Osteoblast (primary cell): Measurements from ENCODE around the gene MELK. TPM values are rescaled to one million over a fixed set of nuclear protein-coding genes. Genes with fewer than 3 reads are reported as not detected.

ENCODE experiments used
- DNase-seq: peaks from one replicate; pipeline ENCODE4 v3.0.0; 2011; ENCODE audit warnings: low spot score, mixed read lengths; ENCODE audit not compliant: insufficient read length; ENCODE audit errors: missing footprints
- H2AFZ ChIP-seq: 2 replicates; pipeline ENCODE4 v1.6.0; 2011; ENCODE audit warnings: mild to moderate bottlenecking, low read length
- H3K27ac ChIP-seq: 2 replicates; pipeline ENCODE4 v1.5.1; 2011; ENCODE audit warnings: mild to moderate bottlenecking, low read depth, low read length, moderate library complexity
- H3K27me3 ChIP-seq: 2 replicates; pipeline ENCODE4 v1.6.0; 2012; ENCODE audit warnings: mild to moderate bottlenecking, control low read depth, inconsistent platforms, low read length, moderate library complexity; ENCODE audit not compliant: insufficient read depth
- H3K36me3 ChIP-seq: 2 replicates; pipeline ENCODE4 v1.5.1; 2011; ENCODE audit warnings: mild to moderate bottlenecking, low read length, control low read depth, moderate library complexity; ENCODE audit not compliant: insufficient read depth
- H3K4me1 ChIP-seq: 2 replicates; pipeline ENCODE4 v1.5.1; 2011; ENCODE audit warnings: mild to moderate bottlenecking, low read length, control low read depth, moderate library complexity; ENCODE audit not compliant: insufficient read depth
- H3K4me2 ChIP-seq: 2 replicates; pipeline ENCODE4 v1.6.0; 2011; ENCODE audit warnings: mild to moderate bottlenecking, low read length; ENCODE audit not compliant: insufficient read depth
- H3K4me3 ChIP-seq: fragments of 200-600 bp; sonication (generic); 3 replicates; pipeline ENCODE4 v1.5.1; 2012; ENCODE audit warnings: mild to moderate bottlenecking, low read length, inconsistent platforms; ENCODE audit not compliant: insufficient read depth
- H3K79me2 ChIP-seq: 2 replicates; pipeline ENCODE4 v1.6.0; 2012; ENCODE audit warnings: mild to moderate bottlenecking, low read length, control low read depth, inconsistent platforms; ENCODE audit not compliant: insufficient read depth
- H3K9me3 ChIP-seq: 2 replicates; pipeline ENCODE4 v1.5.1; 2011; ENCODE audit warnings: low read depth, low read length, control low read depth
- H4K20me1 ChIP-seq: 2 replicates; pipeline ENCODE4 v1.6.0; 2012; ENCODE audit warnings: mild to moderate bottlenecking, low read length, control low read depth; ENCODE audit not compliant: insufficient read depth
- total RNA-seq: library from RNA; depleted of rRNA; stranded (reverse); fragments of >200 nt; gene quantifications from 2 replicates; pipeline ENCODE4 v1.2.3, GENCODE V29; 2012
- TF ChIP-seq, protein P1 (sequence below): IDR thresholded peaks from 2 replicates; pipeline ENCODE4 v1.5.1; 2011; ENCODE audit warnings: mild to moderate bottlenecking, low read depth, low read length, moderate library complexity; ENCODE audit errors: extremely low read depth

Gene MELK
- total RNA-seq, 1 donor = 8.3 TPM

DNA sequence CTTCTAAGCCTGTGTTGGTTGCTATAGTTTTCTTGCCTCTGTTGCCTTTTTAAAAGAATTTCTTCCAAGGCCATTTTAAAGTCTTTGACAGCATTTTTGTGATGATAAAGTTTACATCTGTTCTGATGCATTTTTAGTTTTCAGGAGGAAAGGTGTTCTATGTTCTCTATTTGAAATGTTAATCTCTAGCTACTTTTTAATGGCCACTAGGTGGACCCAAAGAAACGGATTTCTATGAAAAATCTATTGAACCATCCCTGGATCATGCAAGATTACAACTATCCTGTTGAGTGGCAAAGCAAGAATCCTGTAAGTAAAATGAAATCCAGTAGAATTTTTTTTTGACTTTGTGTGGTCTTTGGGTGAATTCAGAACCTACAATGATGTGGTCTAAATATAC is 60.2 kb downstream of the MELK start:
- H3K9me3 ChIP-seq = no peaks in the 10 kb centered on the region
- H3K4me1 ChIP-seq = no peaks in the 10 kb centered on the region
- H3K36me3 ChIP-seq = peaks cover 15% of the 10 kb centered on the region
- no peaks in the 10 kb centered on the region for H3K27me3 ChIP-seq
- H3K4me3 ChIP-seq = no peak overlapping the region
- H3K79me2 ChIP-seq = peaks cover 8% of the 10 kb centered on the region
- H2AFZ ChIP-seq = no peak overlapping the region
- H4K20me1 ChIP-seq = no peaks in the 10 kb centered on the region
- H3K27ac ChIP-seq = no peak overlapping the region
- DNase-seq = no peak
- H3K4me2 ChIP-seq = no peak overlapping the region
- TF ChIP-seq, protein P1, sequence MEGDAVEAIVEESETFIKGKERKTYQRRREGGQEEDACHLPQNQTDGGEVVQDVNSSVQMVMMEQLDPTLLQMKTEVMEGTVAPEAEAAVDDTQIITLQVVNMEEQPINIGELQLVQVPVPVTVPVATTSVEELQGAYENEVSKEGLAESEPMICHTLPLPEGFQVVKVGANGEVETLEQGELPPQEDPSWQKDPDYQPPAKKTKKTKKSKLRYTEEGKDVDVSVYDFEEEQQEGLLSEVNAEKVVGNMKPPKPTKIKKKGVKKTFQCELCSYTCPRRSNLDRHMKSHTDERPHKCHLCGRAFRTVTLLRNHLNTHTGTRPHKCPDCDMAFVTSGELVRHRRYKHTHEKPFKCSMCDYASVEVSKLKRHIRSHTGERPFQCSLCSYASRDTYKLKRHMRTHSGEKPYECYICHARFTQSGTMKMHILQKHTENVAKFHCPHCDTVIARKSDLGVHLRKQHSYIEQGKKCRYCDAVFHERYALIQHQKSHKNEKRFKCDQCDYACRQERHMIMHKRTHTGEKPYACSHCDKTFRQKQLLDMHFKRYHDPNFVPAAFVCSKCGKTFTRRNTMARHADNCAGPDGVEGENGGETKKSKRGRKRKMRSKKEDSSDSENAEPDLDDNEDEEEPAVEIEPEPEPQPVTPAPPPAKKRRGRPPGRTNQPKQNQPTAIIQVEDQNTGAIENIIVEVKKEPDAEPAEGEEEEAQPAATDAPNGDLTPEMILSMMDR = peak; percentile 65

DNA sequence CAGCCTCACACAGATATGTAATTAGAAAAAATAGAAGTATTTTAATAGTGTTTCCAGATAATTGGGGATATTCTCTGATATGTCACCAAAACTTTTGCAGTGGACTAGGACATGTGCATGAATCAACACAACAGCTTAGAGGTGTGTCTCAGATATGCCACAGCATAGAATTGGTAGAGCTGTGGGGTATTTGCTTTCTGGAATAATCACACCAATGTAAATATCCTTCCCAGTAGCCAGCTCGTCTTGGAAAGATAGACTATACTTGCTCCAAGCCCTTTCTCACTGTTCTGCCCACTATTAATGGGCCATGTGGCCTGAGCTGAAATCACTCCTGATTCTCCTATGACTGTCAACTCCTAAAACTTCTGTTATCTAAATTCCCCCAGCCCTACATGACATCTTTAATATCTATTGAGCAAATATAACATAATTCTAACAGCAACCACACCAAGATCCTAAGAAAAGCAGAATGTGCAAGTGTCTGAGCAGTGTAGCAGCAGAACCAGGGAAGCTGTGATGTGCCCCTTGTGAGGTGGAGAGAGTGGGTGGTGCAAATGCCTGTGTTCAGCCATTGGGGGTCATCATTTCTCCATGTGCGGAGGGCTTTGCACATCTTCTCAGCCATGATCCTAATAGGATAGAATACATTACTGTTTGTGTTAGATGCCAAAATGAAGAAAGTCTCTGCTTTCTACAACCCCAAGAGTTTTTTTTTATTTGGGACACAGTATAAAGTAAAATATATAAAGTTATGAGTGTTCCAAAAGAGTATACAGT is 65.0 kb downstream of the MELK start:
- peaks cover 10% of the 10 kb centered on the region for H3K79me2 ChIP-seq
- no peak overlapping the region for H3K27ac ChIP-seq
- H4K20me1 ChIP-seq = no peaks in the 10 kb centered on the region
- no peak for DNase-seq
- no peak overlapping the region for H3K4me2 ChIP-seq
- peaks cover 7% of the 10 kb centered on the region for H3K36me3 ChIP-seq
- H3K4me3 ChIP-seq = no peak overlapping the region
- TF ChIP-seq, protein P1 = no peak
- H3K4me1 ChIP-seq = no peaks in the 10 kb centered on the region
- H2AFZ ChIP-seq = no peak overlapping the region
- no peaks in the 10 kb centered on the region for H3K9me3 ChIP-seq
- H3K27me3 ChIP-seq = no peaks in the 10 kb centered on the region

DNA sequence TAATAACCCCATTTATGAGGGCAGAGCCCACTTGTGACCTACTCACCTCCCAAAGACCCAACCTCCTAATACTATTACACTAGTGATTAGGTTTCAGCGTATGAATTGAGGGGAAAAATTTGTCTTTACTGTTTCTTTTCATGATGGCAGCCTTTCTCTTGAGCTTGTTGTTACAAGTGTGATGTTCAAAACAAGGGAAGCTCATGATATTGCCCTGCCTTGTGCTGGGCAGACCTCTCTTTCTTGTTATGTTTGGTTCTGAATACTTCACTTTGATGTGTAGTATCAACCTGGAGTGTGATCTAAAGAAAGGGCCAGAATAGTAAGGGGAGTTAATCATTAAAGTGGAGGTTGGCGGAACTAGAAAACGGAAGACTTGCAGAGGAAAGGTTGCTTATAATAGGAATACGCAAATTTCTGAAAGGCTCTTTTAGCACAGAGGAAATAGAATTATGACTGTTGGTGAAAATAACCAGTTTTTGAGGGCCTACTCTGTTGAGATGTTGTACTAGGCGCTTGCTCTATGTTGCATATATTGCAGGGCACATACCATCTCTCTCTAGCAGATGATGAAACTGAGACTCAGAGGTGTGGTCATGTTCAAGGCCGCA is 68.2 kb downstream of the MELK start:
- H2AFZ ChIP-seq = no peak overlapping the region
- no peaks in the 10 kb centered on the region for H4K20me1 ChIP-seq
- peaks cover 12% of the 10 kb centered on the region for H3K79me2 ChIP-seq
- H3K27me3 ChIP-seq = no peaks in the 10 kb centered on the region
- H3K4me2 ChIP-seq = no peak overlapping the region
- peak; percentile 50 for DNase-seq
- H3K4me3 ChIP-seq = no peak overlapping the region
- TF ChIP-seq, protein P1 = no peak
- H3K9me3 ChIP-seq = no peaks in the 10 kb centered on the region
- no peaks in the 10 kb centered on the region for H3K4me1 ChIP-seq
- peaks cover 5% of the 10 kb centered on the region for H3K36me3 ChIP-seq
- no peak overlapping the region for H3K27ac ChIP-seq

DNA sequence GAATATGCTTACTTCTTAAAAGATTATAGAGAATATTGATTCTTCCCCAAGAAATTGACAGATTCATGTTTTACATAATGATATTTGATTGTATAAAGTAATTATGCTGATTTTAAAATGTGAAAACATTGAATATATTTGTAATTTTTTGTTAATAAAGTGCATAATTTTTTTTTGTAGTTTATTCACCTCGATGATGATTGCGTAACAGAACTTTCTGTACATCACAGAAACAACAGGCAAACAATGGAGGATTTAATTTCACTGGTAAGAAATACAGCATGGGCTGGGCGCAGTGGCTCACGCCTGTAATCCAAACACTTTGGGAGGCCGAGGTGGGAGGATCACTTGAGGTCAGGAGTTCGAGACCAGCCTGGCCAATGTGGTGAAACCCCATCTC is 70.1 kb downstream of the MELK start:
- no peaks in the 10 kb centered on the region for H3K4me1 ChIP-seq
- H3K27me3 ChIP-seq = no peaks in the 10 kb centered on the region
- TF ChIP-seq, protein P1 = no peak
- H3K4me3 ChIP-seq = no peak overlapping the region
- peaks cover 14% of the 10 kb centered on the region for H3K36me3 ChIP-seq
- DNase-seq = no peak
- H3K27ac ChIP-seq = no peak overlapping the region
- no peak overlapping the region for H3K4me2 ChIP-seq
- H2AFZ ChIP-seq = no peak overlapping the region
- H3K79me2 ChIP-seq = peaks cover 9% of the 10 kb centered on the region
- H3K9me3 ChIP-seq = no peaks in the 10 kb centered on the region
- no peaks in the 10 kb centered on the region for H4K20me1 ChIP-seq
